Liver (tissue), 9 donors: Measurements from ENCODE around the gene ENKD1. TPM values are rescaled to one million over a fixed set of nuclear protein-coding genes. Genes with fewer than 3 reads are reported as not detected.

Source experiments
- DNase-seq: peaks from one replicate; pipeline ENCODE4 v3.0.0-alpha.2; 2017; ENCODE audit warnings: low spot score
- H3K27ac ChIP-seq, 2 donors: one replicate each; pipeline ENCODE4 v1.7.0; 2013; ENCODE audit warnings: inconsistent platforms in 2 of 2, low read length in 2 of 2, control low read depth in 1 of 2, low read depth in 1 of 2, mild to moderate bottlenecking in 1 of 2
- H3K27me3 ChIP-seq, 4 donors: one replicate each; pipeline versions ENCODE4 v1.6.1 to v1.7.0; 2013; ENCODE audit warnings: low read length in 3 of 4, inconsistent platforms in 1 of 4, mild to moderate bottlenecking in 1 of 4, moderate library complexity in 1 of 4; ENCODE audit not compliant: control insufficient read depth in 4 of 4, insufficient read depth in 4 of 4
- H3K36me3 ChIP-seq, 4 donors: one replicate each; pipeline versions ENCODE4 v1.6.1 to v1.7.0; 2013; ENCODE audit warnings: low read length in 3 of 4, mild to moderate bottlenecking in 3 of 4, low read depth in 1 of 4, moderate library complexity in 1 of 4; ENCODE audit not compliant: control insufficient read depth in 4 of 4, insufficient read depth in 3 of 4
- H3K4me1 ChIP-seq, 4 donors: one replicate each; pipeline versions ENCODE4 v1.6.1 to v1.7.0; 2013; ENCODE audit warnings: low read length in 3 of 4, mild to moderate bottlenecking in 3 of 4, moderate library complexity in 1 of 4; ENCODE audit not compliant: control insufficient read depth in 4 of 4, insufficient read depth in 4 of 4
- H3K4me3 ChIP-seq, 3 donors: one replicate each; pipeline versions ENCODE4 v1.6.1 to v1.7.0; 2013; ENCODE audit warnings: low read length in 3 of 3, control low read depth in 1 of 3, low read depth in 1 of 3, mild to moderate bottlenecking in 1 of 3
- H3K9ac ChIP-seq, 2 donors: one replicate each; pipeline ENCODE4 v1.7.0; 2013; ENCODE audit warnings: low read length in 2 of 2, mild to moderate bottlenecking in 2 of 2, moderate library complexity in 2 of 2, control low read depth in 1 of 2, low read depth in 1 of 2
- H3K9me3 ChIP-seq, 4 donors: one replicate each; pipeline versions ENCODE4 v1.6.1 to v1.7.0; 2013; ENCODE audit warnings: low read length in 3 of 4; ENCODE audit not compliant: control insufficient read depth in 4 of 4
- EGR1 ChIP-seq, 2 donors: IDR thresholded peaks; 2 replicates each; pipeline ENCODE4 v1.6.1; 2016 to 2018; ENCODE audit warnings: antibody characterized with exemption in 2 of 2, low read depth in 2 of 2
- FOXA1 ChIP-seq: IDR thresholded peaks from 2 replicates; pipeline ENCODE4 v1.6.1; 2016; ENCODE audit warnings: antibody characterized with exemption
- GABPA ChIP-seq, 2 donors: IDR thresholded peaks in 1 of 2; conservative IDR thresholded peaks in 1 of 2; 2 replicates each; pipeline ENCODE4 v1.6.1; 2016; ENCODE audit warnings: antibody characterized with exemption in 2 of 2, mild to moderate bottlenecking in 1 of 2, moderate library complexity in 1 of 2
- HNF4A ChIP-seq, 2 donors: conservative IDR thresholded peaks; 2 replicates each; pipeline ENCODE4 v1.6.1; 2016; ENCODE audit warnings: antibody characterized with exemption in 2 of 2, mild to moderate bottlenecking in 2 of 2
- HNF4G ChIP-seq: IDR thresholded peaks from 2 replicates; pipeline ENCODE4 v1.6.1; 2016; ENCODE audit warnings: antibody characterized with exemption
- JUND ChIP-seq, 2 donors: IDR thresholded peaks; 2 replicates each; pipeline ENCODE4 v1.6.1; 2016; ENCODE audit warnings: antibody characterized with exemption in 2 of 2
- NR2F2 ChIP-seq: IDR thresholded peaks from 2 replicates; pipeline ENCODE4 v1.6.1; 2016; ENCODE audit warnings: antibody characterized with exemption
- RAD21 ChIP-seq, 2 donors: IDR thresholded peaks; 2 replicates each; pipeline ENCODE4 v1.6.1; 2016; ENCODE audit warnings: antibody characterized with exemption in 2 of 2, mild to moderate bottlenecking in 2 of 2
- RXRA ChIP-seq, 2 donors: IDR thresholded peaks; 2 replicates each; pipeline ENCODE4 v1.6.1; 2017 to 2018; ENCODE audit warnings: antibody characterized with exemption in 2 of 2, mild to moderate bottlenecking in 1 of 2
- SP1 ChIP-seq: IDR thresholded peaks from 2 replicates; pipeline ENCODE4 v1.6.1; 2018; ENCODE audit warnings: antibody characterized with exemption, mild to moderate bottlenecking
- TAF1 ChIP-seq: conservative IDR thresholded peaks from 2 replicates; pipeline ENCODE4 v1.6.1; 2016; ENCODE audit warnings: antibody characterized with exemption, mild to moderate bottlenecking
- WGBS: extraction: QIAGEN DNeasy Blood & Tissue Kit; methylation state at CpG from one replicate; pipeline ENCODE4 v1.1.7; 2013; 5-methylcytosine and 5-hydroxymethylcytosine counted together
- polyA plus RNA-seq, 2 donors: library from polyadenylated mRNA; stranded (reverse) in 1 of 2; unstranded in 1 of 2; fragments of 200-250 nt in 1 of 2; fragments of >200 nt in 1 of 2; fragmentation: Nextera tagmentation in 1 of 2; extraction: Ambion mirVana in 1 of 2; gene quantifications; one replicate each; pipeline versions ENCODE4 v1.2.1 to v1.2.3, GENCODE V29; 2013 to 2015
- total RNA-seq, 2 donors: library from RNA; depleted of rRNA; stranded (reverse); fragments of >200 nt; gene quantifications; one replicate each; pipeline ENCODE4 v1.2.3, GENCODE V29; 2014
- TF ChIP-seq, protein P1 (sequence below): IDR thresholded peaks from 2 replicates; pipeline ENCODE4 v1.6.1; 2016; ENCODE audit warnings: antibody characterized with exemption
- TF ChIP-seq, protein P2 (sequence below): IDR thresholded peaks from 2 replicates; pipeline ENCODE4 v1.6.1; 2016; ENCODE audit warnings: antibody characterized with exemption
- TF ChIP-seq, protein P3 (sequence below): IDR thresholded peaks from 2 replicates; pipeline ENCODE4 v1.6.1; 2016; ENCODE audit warnings: antibody characterized with exemption, mild to moderate bottlenecking
- TF ChIP-seq, protein P4 (sequence below): IDR thresholded peaks from 2 replicates; pipeline ENCODE4 v1.6.1; 2016; ENCODE audit warnings: antibody characterized with exemption
- donor health status: healthy.
- donor health status: healthy.
- donor health status: healthy.
- donor health status: healthy.
- donor health status: healthy.

The ENKD1 gene
- total and polyA plus RNA-seq, 4 donors = 2.6 to 7.8 (median 4.7) TPM

DNA sequence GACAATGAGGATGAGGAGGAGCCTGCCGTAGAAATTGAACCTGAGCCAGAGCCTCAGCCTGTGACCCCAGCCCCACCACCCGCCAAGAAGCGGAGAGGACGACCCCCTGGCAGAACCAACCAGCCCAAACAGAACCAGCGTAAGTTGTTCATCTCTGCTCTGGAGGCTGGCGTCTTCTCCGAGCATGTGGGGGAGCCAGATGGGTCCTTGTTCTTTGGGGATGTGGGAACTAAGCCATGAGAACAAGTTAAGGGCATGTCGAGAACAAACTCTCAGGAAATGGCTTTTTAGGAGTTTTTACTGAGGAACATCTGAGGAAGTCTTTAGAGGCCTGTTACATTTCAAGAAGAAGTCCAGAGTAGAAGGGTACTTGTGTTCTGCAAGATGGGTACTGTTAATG, 29.8 kb downstream of the ENKD1 start:
- DNase-seq = no peak
- H3K36me3 ChIP-seq = peaks cover 12 to 51% (median 26%) of the 10 kb centered on the region in 4 donors
- H3K9ac ChIP-seq = no peak overlapping the region
- whole genome bisulfite sequencing = 94% methylated on average over 8 of the region's 8 CpGs
- TF ChIP-seq EGR1 (IDR thresholded peaks at IDR 0.05; ENCODE audit: low read depth in 2 of 2) (no peak), RXRA (IDR thresholded peaks at IDR 0.05) (no peak), GABPA (IDR thresholded peaks at IDR 0.05 in 1 of 2, conservative IDR thresholded peaks at IDR 0.05 in 1 of 2) (no peak), NR2F2 (no peak), SP1 (no peak), HNF4G (no peak), FOXA1 (no peak), HNF4A (conservative IDR thresholded peaks at IDR 0.05) (no peak), JUND (IDR thresholded peaks at IDR 0.05) (no peak)
- TF ChIP-seq, protein P1, sequence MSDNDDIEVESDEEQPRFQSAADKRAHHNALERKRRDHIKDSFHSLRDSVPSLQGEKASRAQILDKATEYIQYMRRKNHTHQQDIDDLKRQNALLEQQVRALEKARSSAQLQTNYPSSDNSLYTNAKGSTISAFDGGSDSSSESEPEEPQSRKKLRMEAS = no peak
- TF ChIP-seq, protein P2, sequence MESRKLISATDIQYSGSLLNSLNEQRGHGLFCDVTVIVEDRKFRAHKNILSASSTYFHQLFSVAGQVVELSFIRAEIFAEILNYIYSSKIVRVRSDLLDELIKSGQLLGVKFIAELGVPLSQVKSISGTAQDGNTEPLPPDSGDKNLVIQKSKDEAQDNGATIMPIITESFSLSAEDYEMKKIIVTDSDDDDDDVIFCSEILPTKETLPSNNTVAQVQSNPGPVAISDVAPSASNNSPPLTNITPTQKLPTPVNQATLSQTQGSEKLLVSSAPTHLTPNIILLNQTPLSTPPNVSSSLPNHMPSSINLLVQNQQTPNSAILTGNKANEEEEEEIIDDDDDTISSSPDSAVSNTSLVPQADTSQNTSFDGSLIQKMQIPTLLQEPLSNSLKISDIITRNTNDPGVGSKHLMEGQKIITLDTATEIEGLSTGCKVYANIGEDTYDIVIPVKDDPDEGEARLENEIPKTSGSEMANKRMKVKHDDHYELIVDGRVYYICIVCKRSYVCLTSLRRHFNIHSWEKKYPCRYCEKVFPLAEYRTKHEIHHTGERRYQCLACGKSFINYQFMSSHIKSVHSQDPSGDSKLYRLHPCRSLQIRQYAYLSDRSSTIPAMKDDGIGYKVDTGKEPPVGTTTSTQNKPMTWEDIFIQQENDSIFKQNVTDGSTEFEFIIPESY = no peak
- TF ChIP-seq, protein P3, sequence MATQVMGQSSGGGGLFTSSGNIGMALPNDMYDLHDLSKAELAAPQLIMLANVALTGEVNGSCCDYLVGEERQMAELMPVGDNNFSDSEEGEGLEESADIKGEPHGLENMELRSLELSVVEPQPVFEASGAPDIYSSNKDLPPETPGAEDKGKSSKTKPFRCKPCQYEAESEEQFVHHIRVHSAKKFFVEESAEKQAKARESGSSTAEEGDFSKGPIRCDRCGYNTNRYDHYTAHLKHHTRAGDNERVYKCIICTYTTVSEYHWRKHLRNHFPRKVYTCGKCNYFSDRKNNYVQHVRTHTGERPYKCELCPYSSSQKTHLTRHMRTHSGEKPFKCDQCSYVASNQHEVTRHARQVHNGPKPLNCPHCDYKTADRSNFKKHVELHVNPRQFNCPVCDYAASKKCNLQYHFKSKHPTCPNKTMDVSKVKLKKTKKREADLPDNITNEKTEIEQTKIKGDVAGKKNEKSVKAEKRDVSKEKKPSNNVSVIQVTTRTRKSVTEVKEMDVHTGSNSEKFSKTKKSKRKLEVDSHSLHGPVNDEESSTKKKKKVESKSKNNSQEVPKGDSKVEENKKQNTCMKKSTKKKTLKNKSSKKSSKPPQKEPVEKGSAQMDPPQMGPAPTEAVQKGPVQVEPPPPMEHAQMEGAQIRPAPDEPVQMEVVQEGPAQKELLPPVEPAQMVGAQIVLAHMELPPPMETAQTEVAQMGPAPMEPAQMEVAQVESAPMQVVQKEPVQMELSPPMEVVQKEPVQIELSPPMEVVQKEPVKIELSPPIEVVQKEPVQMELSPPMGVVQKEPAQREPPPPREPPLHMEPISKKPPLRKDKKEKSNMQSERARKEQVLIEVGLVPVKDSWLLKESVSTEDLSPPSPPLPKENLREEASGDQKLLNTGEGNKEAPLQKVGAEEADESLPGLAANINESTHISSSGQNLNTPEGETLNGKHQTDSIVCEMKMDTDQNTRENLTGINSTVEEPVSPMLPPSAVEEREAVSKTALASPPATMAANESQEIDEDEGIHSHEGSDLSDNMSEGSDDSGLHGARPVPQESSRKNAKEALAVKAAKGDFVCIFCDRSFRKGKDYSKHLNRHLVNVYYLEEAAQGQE = no peak
- H3K4me1 ChIP-seq = peaks cover 0 to 9% (median 3%) of the 10 kb centered on the region in 4 donors
- H3K9me3 ChIP-seq = no peaks in the 10 kb centered on the region
- H3K27me3 ChIP-seq = no peaks in the 10 kb centered on the region
- H3K27ac ChIP-seq = no peak overlapping the region
- H3K4me3 ChIP-seq = no peak overlapping the region

DNA sequence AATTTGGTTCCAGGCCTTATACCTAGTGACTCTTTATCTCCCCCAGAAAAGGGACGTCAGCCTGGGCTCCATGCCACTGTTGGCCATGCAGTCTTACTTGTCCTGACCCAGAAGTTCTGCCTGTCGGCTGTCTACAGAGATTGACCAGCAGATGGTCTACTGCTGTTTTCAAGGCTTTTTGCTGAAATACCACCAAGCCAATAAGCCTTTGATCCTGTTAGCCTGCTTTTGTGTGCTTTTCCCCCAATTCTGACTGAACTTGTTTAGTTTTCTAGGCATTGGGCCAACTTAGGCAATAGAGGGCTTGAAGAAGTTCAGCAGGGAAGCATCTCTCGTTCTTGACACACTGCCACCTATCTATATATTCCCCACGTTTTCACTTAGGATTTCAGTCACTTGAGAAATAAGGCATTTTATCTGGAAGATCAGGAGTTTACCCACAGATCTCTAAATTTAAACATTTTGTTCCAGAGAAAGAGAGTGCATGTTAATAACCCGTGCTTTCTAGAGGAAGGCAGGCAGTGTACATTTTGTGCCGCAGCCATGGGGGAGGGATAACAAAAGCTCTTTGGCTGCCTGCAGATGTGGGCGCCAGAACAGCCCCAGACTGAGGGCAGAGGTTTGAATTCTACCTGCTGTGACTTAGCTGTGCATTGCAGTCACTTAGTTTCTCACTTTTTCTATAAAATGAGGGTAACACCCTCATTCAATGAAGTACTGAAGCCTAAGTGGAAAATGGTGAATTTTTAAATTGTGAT, 34.0 kb downstream of the ENKD1 start:
- DNase-seq = no peak
- 70% methylated on average over 7 of the region's 7 CpGs for WGBS
- Histone ChIP-seq H3K36me3 (peaks cover 10 to 61% (median 36%) of the 10 kb centered on the region in 4 donors), H3K4me1 (no peaks in the 10 kb centered on the region), H3K27ac (no peak overlapping the region), H3K4me3 (no peak overlapping the region), H3K9me3 (no peaks in the 10 kb centered on the region), H3K27me3 (no peaks in the 10 kb centered on the region), H3K9ac (no peak overlapping the region)
- no peak for TF ChIP-seq NR2F2
- TF ChIP-seq, protein P2 = no peak
- TF ChIP-seq, protein P4, sequence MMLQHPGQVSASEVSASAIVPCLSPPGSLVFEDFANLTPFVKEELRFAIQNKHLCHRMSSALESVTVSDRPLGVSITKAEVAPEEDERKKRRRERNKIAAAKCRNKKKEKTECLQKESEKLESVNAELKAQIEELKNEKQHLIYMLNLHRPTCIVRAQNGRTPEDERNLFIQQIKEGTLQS = no peak
- no peak for TF ChIP-seq RAD21 (IDR thresholded peaks at IDR 0.05)
- no peak for TF ChIP-seq SP1
- TF ChIP-seq TAF1 = no peak
- no peak for TF ChIP-seq HNF4G
- no peak for TF ChIP-seq HNF4A (conservative IDR thresholded peaks at IDR 0.05)
- no peak for TF ChIP-seq FOXA1
